Measurements from ENCODE around the gene CSTPP1.

The CSTPP1 gene
- total RNA-seq = 6.0 reads per million, percentile 23 among the genes with 10 or more reads in this experiment

- peak; percentile 89 for DNase-seq
Observed at GRCh38 chr11:46936138-46937110, at the start of gene CSTPP1. Gene CSTPP1 (plus strand): TSS chr11:46936761. CDS start chr11:46936806, 45 bp downstream.

DNA sequence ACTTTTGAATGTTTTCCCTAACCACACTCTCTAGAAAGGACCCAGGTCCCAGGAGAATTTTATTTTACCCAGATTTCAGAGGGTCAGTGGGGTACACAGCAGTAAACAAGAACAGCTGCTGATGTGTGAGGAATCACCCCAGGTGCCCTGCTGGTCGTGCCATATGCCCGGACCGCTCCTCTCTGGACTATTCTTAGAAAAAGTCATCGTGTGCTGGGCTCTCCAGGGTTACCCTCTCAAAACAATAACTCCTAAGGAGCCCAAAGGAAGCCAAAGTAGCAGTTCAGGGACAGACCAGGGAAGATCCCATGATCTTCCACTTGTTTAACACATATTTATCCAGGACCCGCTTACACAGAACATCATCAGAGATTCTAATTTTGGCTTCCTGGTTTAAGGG, 47.9 kb upstream of the CSTPP1 start:
- DNase-seq = no peak

DNA sequence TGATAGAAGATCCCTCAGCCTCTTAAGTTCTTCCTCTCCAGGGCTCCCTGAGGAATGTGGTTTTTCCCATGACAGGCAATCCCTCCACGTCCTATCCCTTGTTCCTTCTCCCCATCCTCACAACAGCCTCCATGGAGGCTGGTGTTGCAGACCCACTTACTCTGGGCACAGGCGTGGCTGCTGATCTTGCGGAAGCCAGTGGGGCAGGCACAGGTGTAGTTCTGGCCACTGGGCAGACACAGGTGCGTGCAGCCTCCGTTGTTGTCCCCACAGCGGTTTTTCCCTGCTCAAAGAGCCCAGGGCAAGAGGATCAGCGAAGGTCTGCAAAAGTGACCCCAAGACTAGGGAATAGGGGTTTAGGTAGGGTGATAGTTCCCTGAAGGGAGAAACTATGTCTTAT, 47.3 kb upstream of the CSTPP1 start:
- no peak for DNase-seq

GRCh38 chr11:46889689-46890475, 46.7 kb upstream of the CSTPP1 start:
- peak; percentile 68 for DNase-seq

DNA sequence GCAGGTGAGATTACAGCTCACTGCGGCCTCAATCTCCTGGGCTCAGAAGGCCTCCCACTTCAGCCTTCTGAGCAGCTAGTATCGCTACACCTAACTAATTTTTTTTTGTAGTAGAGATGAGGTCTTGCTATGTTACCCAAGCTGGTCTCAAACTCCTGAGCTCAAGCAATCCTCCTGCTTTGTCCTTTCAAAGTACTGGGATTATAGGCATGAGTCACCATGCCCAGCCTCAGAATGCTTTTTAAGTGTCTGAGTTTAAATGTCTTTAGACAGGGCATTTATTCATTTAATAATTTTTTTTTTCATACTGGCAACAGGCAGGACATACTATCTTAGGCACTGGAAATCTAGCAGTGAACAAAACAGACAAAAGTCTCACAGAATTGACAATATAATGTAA, 45.9 kb upstream of the CSTPP1 start:
- no peak for DNase-seq

DNA sequence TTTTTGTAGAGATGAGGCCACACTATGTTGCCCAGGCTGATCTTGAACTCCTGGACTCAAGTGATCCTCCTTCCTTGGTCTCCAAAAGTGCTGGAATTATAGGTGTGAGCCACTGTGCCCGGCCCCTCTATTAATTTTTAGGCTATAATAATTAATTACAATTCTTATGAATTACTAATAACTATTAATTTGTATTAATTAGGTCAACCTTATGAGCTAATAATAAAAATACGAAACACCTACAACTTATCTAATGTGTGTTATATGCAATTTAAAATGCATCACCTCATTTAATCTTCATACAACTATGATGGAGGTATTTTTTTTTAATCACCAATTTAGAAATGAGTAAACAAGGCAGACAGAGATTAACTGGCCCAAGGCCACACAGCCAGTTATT, 44.5 kb upstream of the CSTPP1 start:
- no peak for DNase-seq

GRCh38 chr11:46892838-46893237, 43.7 kb upstream of the CSTPP1 start:
- DNase-seq = no peak

DNA sequence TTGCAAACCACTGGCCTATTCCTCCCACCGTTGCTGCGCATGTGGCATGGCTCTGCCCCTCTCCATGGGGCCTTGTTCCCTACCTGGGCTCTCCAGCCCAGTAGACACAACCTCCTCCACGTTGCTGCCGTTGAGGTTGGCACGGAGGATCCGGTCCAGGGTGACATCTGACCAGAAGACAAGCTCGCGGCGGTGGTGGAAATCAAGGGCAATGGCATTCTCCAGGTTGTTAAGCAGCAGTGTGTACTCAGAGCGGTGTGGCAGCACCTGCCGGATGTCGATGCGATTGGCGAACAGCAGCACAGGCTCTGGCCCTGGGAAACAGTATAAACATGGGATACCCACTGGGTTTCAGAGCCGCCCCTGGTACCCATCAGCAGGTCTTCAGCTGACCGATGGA, 42.1 kb upstream of the CSTPP1 start:
- DNase-seq = no peak

DNA sequence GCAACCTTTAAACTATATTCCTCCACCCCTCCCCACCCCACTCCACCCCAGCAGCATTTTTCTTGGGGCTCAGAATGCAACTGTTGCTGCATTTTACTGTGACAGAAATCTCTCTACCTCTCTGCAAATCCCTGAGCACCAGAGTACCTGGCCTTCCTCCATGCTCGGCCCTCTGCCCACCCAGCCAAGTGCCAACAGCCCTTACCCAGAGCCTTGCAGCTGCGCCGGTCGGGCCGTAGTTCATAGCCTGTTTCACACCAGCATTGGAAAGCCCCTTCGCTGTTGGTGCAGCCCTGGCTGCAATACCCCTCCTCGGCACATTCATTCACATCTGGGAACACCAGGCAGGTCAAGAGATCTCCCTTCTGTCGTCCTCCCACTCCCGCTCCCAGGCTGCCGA, 41.6 kb upstream of the CSTPP1 start:
- DNase-seq = no peak

- no peak for DNase-seq
Observed at GRCh38 chr11:46895821-46896220, 40.7 kb upstream of the CSTPP1 start.

DNA sequence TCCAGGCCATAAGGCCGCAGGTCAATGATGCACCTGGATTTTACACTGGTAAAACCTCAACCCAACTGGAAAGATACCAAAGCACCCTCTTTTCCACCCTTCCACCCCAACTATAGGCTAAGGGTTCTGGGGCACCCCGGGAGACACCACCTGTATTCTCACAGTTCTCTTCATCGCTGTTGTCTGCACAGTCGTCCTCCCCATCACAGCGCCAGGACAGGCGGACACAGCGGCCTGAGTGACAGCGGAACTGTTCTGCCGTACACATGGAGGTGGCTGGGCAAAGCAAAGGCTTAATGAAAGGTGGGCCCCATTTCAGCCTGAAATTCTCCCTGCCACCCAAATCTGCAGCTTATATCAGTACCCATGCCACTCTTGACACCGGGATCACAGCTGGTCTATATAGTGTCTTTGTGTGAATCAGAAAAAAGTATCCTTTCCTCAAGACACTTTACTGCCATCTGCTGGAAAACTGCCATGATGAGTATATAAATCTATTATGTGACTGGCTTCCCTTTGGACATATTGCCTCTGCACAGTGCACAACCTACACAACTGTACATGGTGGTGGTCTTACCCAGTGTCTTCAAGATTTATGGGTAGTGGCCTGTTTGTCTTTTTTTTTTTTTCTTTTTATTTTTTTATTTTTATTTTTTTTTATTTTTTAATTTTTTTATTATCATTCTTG, 39.7 kb upstream of the CSTPP1 start:
- DNase-seq = no peak

DNA sequence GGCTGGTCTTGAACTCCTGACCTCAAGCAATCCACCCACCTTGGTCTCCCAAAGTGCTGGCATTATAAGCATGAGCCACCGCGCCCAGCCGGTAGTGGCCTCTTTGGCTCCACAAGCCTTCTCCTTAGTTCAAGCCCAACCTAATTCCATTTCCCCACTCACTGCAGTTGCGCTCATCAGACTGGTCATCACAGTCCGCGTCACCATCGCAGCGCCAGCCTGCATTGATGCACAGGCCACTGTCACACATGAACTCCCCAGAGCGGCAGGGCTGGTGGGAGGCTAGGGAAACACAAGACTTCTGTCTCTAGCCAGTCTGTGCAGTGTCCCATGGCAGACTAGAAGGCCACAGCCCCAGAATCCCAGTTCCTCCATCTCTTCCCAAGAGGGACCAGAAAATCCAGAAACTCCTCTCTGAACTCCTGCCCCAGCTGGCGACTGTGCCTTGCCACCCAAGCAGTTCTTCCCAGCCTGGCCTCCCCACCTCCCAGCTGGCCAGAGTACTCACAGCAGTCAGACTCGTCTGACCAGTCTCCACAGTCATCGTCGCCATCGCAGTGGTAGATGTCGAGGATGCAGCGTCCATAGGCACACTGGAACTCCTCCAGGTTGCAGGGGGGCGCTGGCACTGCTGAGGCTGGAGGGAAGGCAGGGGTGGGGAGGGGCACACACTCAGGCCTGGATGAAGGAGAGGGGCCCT, 38.0 kb upstream of the CSTPP1 start:
- no peak for DNase-seq

GRCh38 chr11:46899501-46900025, 37.0 kb upstream of the CSTPP1 start:
- no peak for DNase-seq

- DNase-seq = no peak
Observed at GRCh38 chr11:46900091-46900746, 36.3 kb upstream of the CSTPP1 start.

DNA sequence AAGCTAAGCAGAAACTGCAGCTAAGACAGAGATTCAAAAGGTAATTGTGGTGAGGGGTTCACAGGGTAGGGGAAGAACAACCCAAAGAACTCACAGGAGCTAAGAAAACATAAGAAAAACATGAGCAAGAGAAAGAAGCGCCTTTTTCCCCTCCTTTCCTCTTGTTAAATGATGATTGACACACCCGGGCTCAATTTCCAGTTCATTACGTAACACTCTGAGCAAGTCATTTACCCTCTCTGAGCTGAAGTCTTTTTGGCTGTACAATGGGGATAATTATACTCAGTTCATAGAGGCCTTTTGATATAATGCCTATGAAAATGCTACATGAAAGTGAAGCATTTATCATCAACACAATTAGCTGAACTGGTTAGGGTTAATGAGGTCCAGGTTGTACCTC, 35.4 kb upstream of the CSTPP1 start:
- DNase-seq = no peak

DNA sequence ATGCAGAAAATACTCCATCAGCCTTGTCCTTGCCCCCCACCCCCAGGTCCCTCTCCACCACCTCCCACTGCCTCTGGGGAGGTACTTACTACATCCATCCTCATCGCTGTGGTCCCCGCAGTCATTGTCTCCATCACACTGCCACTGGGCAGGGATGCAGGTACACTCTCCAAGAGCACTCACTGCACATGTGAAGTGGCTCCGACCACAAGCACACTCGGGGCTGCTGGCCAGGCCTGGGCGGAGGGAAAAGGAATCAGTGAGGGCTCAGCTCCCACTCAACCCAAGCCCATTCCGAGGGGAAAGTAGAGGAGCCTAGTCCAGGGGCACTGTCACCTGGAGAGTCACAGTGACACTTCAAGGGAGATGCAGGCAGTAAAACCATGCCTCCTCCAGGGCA, 33.9 kb upstream of the CSTPP1 start:
- DNase-seq = no peak

GRCh38 chr11:46903846-46904245, 32.7 kb upstream of the CSTPP1 start:
- no peak for DNase-seq

DNA sequence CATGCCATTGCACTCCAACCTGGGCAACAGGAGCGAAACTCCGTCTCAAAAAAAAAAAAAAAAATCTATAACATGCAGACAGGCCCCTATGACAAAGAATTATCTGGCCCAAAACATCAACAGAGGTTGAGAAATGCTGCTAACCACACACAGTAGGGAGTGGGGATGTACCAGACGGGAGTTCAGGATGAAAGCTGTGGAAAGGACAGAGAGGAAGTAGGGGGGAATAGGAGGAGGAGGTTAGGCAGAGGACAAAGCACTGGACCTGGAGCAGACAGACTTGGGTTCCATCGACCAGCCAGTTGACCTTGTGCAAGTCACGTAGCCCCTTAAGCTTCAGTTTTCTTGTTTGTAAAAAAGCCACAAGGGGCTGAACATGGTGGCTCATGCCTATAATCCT, 30.8 kb upstream of the CSTPP1 start:
- no peak for DNase-seq

- no peak for DNase-seq
Observed at GRCh38 chr11:46906609-46907041, 29.9 kb upstream of the CSTPP1 start.

- DNase-seq = no peak
Observed at GRCh38 chr11:46907606-46908005, 29.0 kb upstream of the CSTPP1 start.

GRCh38 chr11:46912526-46913150, 23.9 kb upstream of the CSTPP1 start:
- no peak for DNase-seq

All from effector CD4-positive, alpha-beta T cell (primary cell).